Mucosa of stomach (tissue), 1 donor: ENCODE measurements around the gene GRIK2.

Source experiments
- H3K27me3 ChIP-seq: one replicate; pipeline ENCODE4 v1.7.0; 2013; ENCODE audit warnings: mild to moderate bottlenecking, low read length; ENCODE audit not compliant: control insufficient read depth, insufficient read depth
- H3K36me3 ChIP-seq: one replicate; pipeline ENCODE4 v1.7.0; 2013; ENCODE audit warnings: low read length; ENCODE audit not compliant: control insufficient read depth, insufficient read depth
- H3K4me1 ChIP-seq: one replicate; pipeline ENCODE4 v1.7.0; 2013; ENCODE audit warnings: mild to moderate bottlenecking, low read length; ENCODE audit not compliant: control insufficient read depth, insufficient read depth
- H3K4me3 ChIP-seq: one replicate; pipeline ENCODE4 v1.7.0; 2013; ENCODE audit warnings: low read length
- H3K9ac ChIP-seq: one replicate; pipeline ENCODE4 v1.7.0; 2013; ENCODE audit warnings: mild to moderate bottlenecking, low read length, moderate library complexity
- H3K9me3 ChIP-seq: one replicate; pipeline ENCODE4 v1.7.0; 2013; ENCODE audit warnings: mild to moderate bottlenecking, low read length, moderate library complexity; ENCODE audit not compliant: control insufficient read depth
- donor health status: Pancreatic carcinoma.

GRIK2 gene

GRCh38 chr6:101907356-101908217 lies 514.1 kb downstream of the GRIK2 start:
- H3K27me3 ChIP-seq = no peaks in the 10 kb centered on the region
- no peak overlapping the region for H3K4me3 ChIP-seq
- H3K9ac ChIP-seq = no peak overlapping the region
- H3K9me3 ChIP-seq = no peaks in the 10 kb centered on the region
- no peaks in the 10 kb centered on the region for H3K4me1 ChIP-seq
- no peaks in the 10 kb centered on the region for H3K36me3 ChIP-seq

- no peaks in the 10 kb centered on the region for H3K9me3 ChIP-seq
- no peaks in the 10 kb centered on the region for H3K27me3 ChIP-seq
- no peak overlapping the region for H3K9ac ChIP-seq
- H3K4me3 ChIP-seq = no peak overlapping the region
- H3K4me1 ChIP-seq = no peaks in the 10 kb centered on the region
- no peaks in the 10 kb centered on the region for H3K36me3 ChIP-seq
These were observed 515.9 kb downstream of the GRIK2 start for GRCh38 chr6:101909366-101909765.

DNA sequence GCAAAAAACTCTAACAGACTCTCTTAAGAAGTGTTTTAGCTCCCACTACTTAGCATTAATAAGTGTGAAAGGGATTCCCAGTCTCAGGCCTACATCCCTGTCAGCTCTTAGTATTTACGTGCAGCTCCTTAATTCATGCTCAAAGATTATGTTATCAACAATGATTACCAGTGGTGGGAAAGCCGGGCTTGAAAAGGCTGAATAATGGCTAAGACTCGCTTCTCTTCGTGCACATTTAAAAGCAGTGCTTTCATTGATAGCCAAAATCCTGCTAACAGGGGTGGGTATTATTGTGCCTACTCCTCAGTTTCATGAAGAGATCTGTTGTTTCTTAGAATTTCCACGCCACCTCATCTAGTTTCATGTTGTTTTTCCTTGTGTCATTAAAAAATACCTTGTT lies 518.8 kb downstream of the GRIK2 start:
- H3K27me3 ChIP-seq = no peaks in the 10 kb centered on the region
- H3K4me1 ChIP-seq = no peaks in the 10 kb centered on the region
- no peaks in the 10 kb centered on the region for H3K36me3 ChIP-seq
- H3K4me3 ChIP-seq = no peak overlapping the region
- no peak overlapping the region for H3K9ac ChIP-seq
- no peaks in the 10 kb centered on the region for H3K9me3 ChIP-seq

DNA sequence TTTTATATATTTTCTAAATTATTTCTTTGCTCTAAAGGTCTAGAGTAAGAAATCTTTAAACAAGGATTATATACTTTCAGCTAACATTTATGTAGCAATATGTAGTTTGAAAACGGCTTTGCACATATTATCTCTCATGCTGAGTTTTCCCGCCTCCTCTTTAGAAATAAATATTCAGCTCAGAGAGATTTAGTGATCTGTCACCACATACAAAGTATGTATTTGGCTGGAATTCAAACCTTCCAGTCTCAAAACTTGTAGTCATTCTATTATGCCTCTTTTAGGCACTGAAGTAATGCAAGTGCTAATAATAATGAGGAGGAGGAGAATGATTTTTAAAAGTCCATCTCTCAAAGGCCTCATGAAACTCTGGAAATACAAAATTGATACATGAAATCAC lies 525.0 kb downstream of the GRIK2 start:
- Histone ChIP-seq H3K27me3 (no peaks in the 10 kb centered on the region), H3K9me3 (no peaks in the 10 kb centered on the region), H3K36me3 (no peaks in the 10 kb centered on the region)

DNA sequence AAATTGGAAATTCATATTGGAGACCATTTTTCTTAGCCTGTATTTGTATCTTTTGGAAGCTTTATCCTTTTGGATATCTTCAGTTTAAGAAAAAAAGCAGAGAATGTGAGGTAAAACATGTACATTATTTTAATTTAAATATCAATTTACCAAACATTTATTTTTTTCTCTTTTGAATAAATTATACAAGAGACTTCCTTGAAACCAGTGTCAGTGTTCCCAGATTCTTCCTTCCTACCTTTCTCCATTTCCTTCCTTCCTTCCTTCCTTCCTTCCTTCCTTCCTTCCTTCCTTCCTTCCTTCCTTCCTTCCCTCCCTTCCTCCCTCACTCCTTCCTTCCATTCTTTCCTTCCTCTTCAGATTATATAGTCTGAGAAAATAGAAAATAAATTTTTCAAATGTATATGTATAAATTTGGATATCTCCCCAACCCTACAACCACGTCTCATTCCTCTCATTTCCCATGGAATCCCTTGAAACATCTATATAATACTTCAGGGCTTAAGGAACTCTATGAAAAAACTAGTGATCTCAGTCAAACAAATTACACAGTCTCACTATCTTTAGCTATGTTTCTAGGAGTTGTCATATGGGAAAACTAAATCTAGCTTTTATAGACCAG lies 528.4 kb downstream of the GRIK2 start:
- Histone ChIP-seq H3K9ac (no peak overlapping the region), H3K27me3 (no peaks in the 10 kb centered on the region), H3K9me3 (no peaks in the 10 kb centered on the region), H3K4me1 (no peaks in the 10 kb centered on the region), H3K36me3 (no peaks in the 10 kb centered on the region), H3K4me3 (no peak overlapping the region)

More for the DNA sequence above, 525.0 kb downstream of the GRIK2 start:
- Histone ChIP-seq H3K4me3 (no peak overlapping the region), H3K4me1 (no peaks in the 10 kb centered on the region), H3K9ac (no peak overlapping the region)

GRCh38 chr6:101926149-101926925 lies 532.8 kb downstream of the GRIK2 start:
- no peaks in the 10 kb centered on the region for H3K4me1 ChIP-seq
- no peaks in the 10 kb centered on the region for H3K27me3 ChIP-seq
- H3K9me3 ChIP-seq = no peaks in the 10 kb centered on the region
- H3K9ac ChIP-seq = no peak overlapping the region
- H3K36me3 ChIP-seq = no peaks in the 10 kb centered on the region
- no peak overlapping the region for H3K4me3 ChIP-seq

DNA sequence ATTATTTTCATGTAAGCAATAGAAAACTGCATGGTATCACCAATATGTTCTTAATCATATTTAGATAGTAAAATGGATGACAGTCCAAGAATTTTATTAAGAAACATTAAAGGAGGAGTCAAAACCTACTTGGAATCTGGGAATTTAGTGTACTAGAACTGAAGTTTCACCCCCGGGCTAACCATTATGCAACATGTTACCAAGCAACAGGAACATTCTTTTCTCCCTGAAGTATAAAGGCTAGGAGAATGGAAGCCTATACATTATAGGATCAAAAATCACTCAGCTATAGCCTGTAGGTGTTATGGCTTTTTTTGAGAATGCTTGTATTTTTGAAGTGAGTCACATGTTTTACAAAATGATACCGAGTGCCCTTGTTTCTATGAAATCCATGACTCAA lies 538.3 kb downstream of the GRIK2 start:
- Histone ChIP-seq H3K9ac (no peak overlapping the region), H3K36me3 (no peaks in the 10 kb centered on the region), H3K27me3 (no peaks in the 10 kb centered on the region), H3K9me3 (no peaks in the 10 kb centered on the region), H3K4me1 (no peaks in the 10 kb centered on the region), H3K4me3 (no peak overlapping the region)

- H3K4me1 ChIP-seq = no peaks in the 10 kb centered on the region
- no peaks in the 10 kb centered on the region for H3K9me3 ChIP-seq
- no peaks in the 10 kb centered on the region for H3K27me3 ChIP-seq
- H3K4me3 ChIP-seq = no peak overlapping the region
- H3K9ac ChIP-seq = no peak overlapping the region
- no peaks in the 10 kb centered on the region for H3K36me3 ChIP-seq
These were observed 539.2 kb downstream of the GRIK2 start for GRCh38 chr6:101932704-101933103.

DNA sequence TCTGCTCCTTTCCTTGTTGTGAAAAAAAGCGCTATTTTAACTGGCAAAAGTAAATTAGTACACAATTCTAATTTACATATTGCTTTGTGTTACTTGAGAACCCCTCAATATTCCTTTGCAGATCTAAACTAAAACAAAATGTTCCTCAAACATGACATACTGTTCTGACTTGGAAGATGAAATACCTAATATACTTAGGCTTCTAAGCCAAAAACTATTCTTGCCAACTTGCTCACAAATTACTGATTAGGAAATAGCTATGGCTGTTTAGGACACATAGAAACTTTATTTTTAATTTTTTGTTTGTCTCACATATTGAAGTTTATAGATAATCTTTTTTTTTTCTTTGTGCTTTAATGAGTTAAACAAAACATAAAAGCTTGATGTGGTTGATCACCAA lies 542.2 kb downstream of the GRIK2 start:
- H3K27me3 ChIP-seq = no peaks in the 10 kb centered on the region
- no peaks in the 10 kb centered on the region for H3K4me1 ChIP-seq
- no peak overlapping the region for H3K9ac ChIP-seq
- H3K4me3 ChIP-seq = no peak overlapping the region
- H3K36me3 ChIP-seq = no peaks in the 10 kb centered on the region
- H3K9me3 ChIP-seq = no peaks in the 10 kb centered on the region

- Histone ChIP-seq H3K36me3 (no peaks in the 10 kb centered on the region), H3K4me3 (no peak overlapping the region), H3K9me3 (no peaks in the 10 kb centered on the region), H3K9ac (no peak overlapping the region), H3K4me1 (no peaks in the 10 kb centered on the region), H3K27me3 (no peaks in the 10 kb centered on the region)
These were observed 543.0 kb downstream of the GRIK2 start for GRCh38 chr6:101936516-101936915.

- no peaks in the 10 kb centered on the region for H3K9me3 ChIP-seq
- no peaks in the 10 kb centered on the region for H3K36me3 ChIP-seq
These were observed 543.6 kb downstream of the GRIK2 start for GRCh38 chr6:101937108-101937507.

GRCh38 chr6:101940391-101940790 lies 546.9 kb downstream of the GRIK2 start:
- H3K36me3 ChIP-seq = no peaks in the 10 kb centered on the region
- no peak overlapping the region for H3K9ac ChIP-seq
- no peaks in the 10 kb centered on the region for H3K9me3 ChIP-seq
- no peak overlapping the region for H3K4me3 ChIP-seq
- H3K4me1 ChIP-seq = no peaks in the 10 kb centered on the region
- no peaks in the 10 kb centered on the region for H3K27me3 ChIP-seq

More at GRCh38 chr6:101937108-101937507, 543.6 kb downstream of the GRIK2 start:
- Histone ChIP-seq H3K27me3 (no peaks in the 10 kb centered on the region), H3K4me1 (no peaks in the 10 kb centered on the region), H3K9ac (no peak overlapping the region), H3K4me3 (no peak overlapping the region)
